K562 (cell line): ENCODE data around the gene PRRC2A. TPM values are rescaled to one million over a fixed set of nuclear protein-coding genes. Genes with fewer than 3 reads are reported as not detected.

ENCODE experiments used
- ATAC-seq: fragments of 200-7000 bp; cut with Tn5 transposase; 3 replicates; pipeline ENCODE4 v1.9.1; 2020; ENCODE audit warnings: moderate library complexity
- BruUV-seq: library from RNA; stranded (reverse); fragments of 400-500 nt; replicated peaks from 2 replicates; lab custom pipeline; 2021; lab: Mats Ljungman, UMichigan
- CTCF ChIA-PET: fragments of 300-600 bp; formaldehyde crosslinking; extraction: SDS; loops from one replicate; lab custom pipeline; 2021; ENCODE audit warnings: low intra/inter-chr PET ratio; lab: Yijun Ruan, JAX
- POLR2A ChIA-PET: fragments of 300-600, 350-650 bp; sonication (Branson Sonifier 250); formaldehyde crosslinking; extraction: SDS; loops from one replicate; lab custom pipeline; 2021; ENCODE audit warnings: antibody characterized with exemption, inconsistent platforms; lab: Yijun Ruan, JAX
- DNase-seq, 4 experiments: peaks; one replicate each; pipeline versions ENCODE4 v3.0.0 to v3.0.0-alpha.2; 2011 to 2018; ENCODE audit warnings: low spot score in 3 of 4, mixed read lengths in 3 of 4; ENCODE audit errors: extremely low read depth in 1 of 4
- FAIRE-seq: peaks from 2 replicates; lab custom pipeline; 2011; peaks lifted over from hg19 to GRCh38; lab: Jason Lieb, UNC
- H2AFZ ChIP-seq: 2 replicates; pipeline ENCODE4 v1.6.0; 2011; ENCODE audit warnings: low read depth, low read length, control low read depth, inconsistent platforms
- H3K27ac ChIP-seq: fragments of 200-600 bp; 3 replicates; pipeline ENCODE4 v1.8.0; 2011; ENCODE audit warnings: low read depth, mild to moderate bottlenecking, control low read depth, inconsistent platforms, low read length, moderate library complexity, mixed read lengths; ENCODE audit errors: extremely low read depth
- H3K27me3 ChIP-seq, 2 experiments: fragments of 300-600 bp in 1 of 2; 2 replicates in 1 of 2; 3 replicates in 1 of 2; pipeline versions ENCODE4 v1.6.0 to v1.8.0; 2011; ENCODE audit warnings: inconsistent platforms in 2 of 2, low read length in 2 of 2, mild to moderate bottlenecking in 1 of 2, mixed read lengths in 1 of 2, moderate library complexity in 1 of 2; ENCODE audit not compliant: control insufficient read depth in 2 of 2, insufficient read depth in 2 of 2
- H3K36me3 ChIP-seq: fragments of 300-600 bp; 3 replicates; pipeline ENCODE4 v1.8.0; 2011; ENCODE audit warnings: mild to moderate bottlenecking, low read length, inconsistent platforms; ENCODE audit not compliant: control insufficient read depth, insufficient read depth
- H3K4me1 ChIP-seq, 2 experiments: fragments of 200-600 bp in 1 of 2; replicated peaks in 1 of 2; 2 replicates in 1 of 2; 3 replicates in 1 of 2; pipeline versions ENCODE4 v1.5.1 to v1.8.0; 2011; ENCODE audit warnings: inconsistent platforms in 2 of 2, low read length in 2 of 2, mild to moderate bottlenecking in 1 of 2, mixed read lengths in 1 of 2, moderate library complexity in 1 of 2; ENCODE audit not compliant: control insufficient read depth in 2 of 2, insufficient read depth in 2 of 2
- H3K4me2 ChIP-seq: 2 replicates; pipeline ENCODE4 v1.6.1; 2011; ENCODE audit warnings: low read length, control low read depth, inconsistent platforms, mixed read lengths; ENCODE audit not compliant: insufficient read depth
- H3K4me3 ChIP-seq: fragments of 200-600 bp; sonication (generic), shearing (Covaris generic); 2 replicates; pipeline ENCODE4 v1.5.1; 2016; ENCODE audit warnings: control low read depth, inconsistent platforms
- H3K79me2 ChIP-seq: fragments of 200-600 bp; 3 replicates; pipeline ENCODE4 v1.8.0; 2011; ENCODE audit warnings: low read length, inconsistent platforms; ENCODE audit not compliant: control insufficient read depth, insufficient read depth
- H3K9ac ChIP-seq, 2 experiments: 2 replicates each; pipeline versions ENCODE4 v1.6.0 to v1.6.1; 2011; ENCODE audit warnings: low read depth in 2 of 2, low read length in 2 of 2, control low read depth in 1 of 2, inconsistent platforms in 1 of 2, mild to moderate bottlenecking in 1 of 2, mixed read lengths in 1 of 2; ENCODE audit not compliant: insufficient read depth in 1 of 2
- H3K9me1 ChIP-seq: one replicate; pipeline ENCODE4 v1.6.0; 2011; ENCODE audit warnings: inconsistent platforms, mild to moderate bottlenecking, low read length, moderate library complexity; ENCODE audit not compliant: control insufficient read depth, insufficient read depth
- H3K9me3 ChIP-seq: replicated peaks from 2 replicates; pipeline ENCODE4 v1.5.1; 2011; ENCODE audit warnings: low read depth, low read length, inconsistent platforms; ENCODE audit not compliant: control insufficient read depth, insufficient read depth
- H4K20me1 ChIP-seq: replicated peaks from 2 replicates; pipeline ENCODE4 v1.6.1; 2011; ENCODE audit warnings: low read length, inconsistent platforms, mixed read lengths; ENCODE audit not compliant: control insufficient read depth, insufficient read depth
- ARID4B ChIP-seq: sonication (generic); formaldehyde crosslinking; IDR thresholded peaks from 2 replicates; pipeline ENCODE4 v1.8.0; 2022; ENCODE audit warnings: mild to moderate bottlenecking, missing genetic modification reagents
- E2F8 ChIP-seq: fragments of 450-650 bp; IDR thresholded peaks from 2 replicates; pipeline ENCODE4 v1.7.1; 2018; ENCODE audit warnings: mild to moderate bottlenecking, low read depth; ENCODE audit not compliant: partially characterized antibody
- MTA3 ChIP-seq: fragments of 450-650 bp; formaldehyde crosslinking; IDR thresholded peaks from 2 replicates; pipeline ENCODE4 v1.6.1; 2017; ENCODE audit warnings: mild to moderate bottlenecking, borderline replicate concordance
- NR2F6 ChIP-seq: fragments of 450-650 bp; formaldehyde crosslinking; IDR thresholded peaks from 2 replicates; pipeline ENCODE4 v1.4.0; 2020; ENCODE audit warnings: mild to moderate bottlenecking
- POLR2A ChIP-seq: fragments of 450-650 bp; conservative IDR thresholded peaks from 2 replicates; pipeline ENCODE4 v1.6.1; 2016
- POLR2AphosphoS5 ChIP-seq: IDR thresholded peaks from 2 replicates; pipeline ENCODE4 v1.6.1; 2011; ENCODE audit warnings: mild to moderate bottlenecking, low read depth, low read length, moderate library complexity; ENCODE audit not compliant: control insufficient read depth, insufficient read depth
- POLR2B ChIP-seq: fragments of 450-650 bp; IDR thresholded peaks from 2 replicates; pipeline ENCODE4 v1.6.1; 2018; ENCODE audit warnings: low read depth; ENCODE audit not compliant: partially characterized antibody
- POLR2G ChIP-seq: fragments of 200-400 bp; formaldehyde crosslinking; IDR thresholded peaks from 2 replicates; pipeline ENCODE4 v1.6.1; 2017; ENCODE audit warnings: low read depth, mild to moderate bottlenecking, antibody characterized with exemption, low read length, moderate library complexity
- PTBP1 ChIP-seq: fragments of 200-400 bp; formaldehyde crosslinking; IDR thresholded peaks from 2 replicates; pipeline ENCODE4 v1.6.1; 2017; ENCODE audit warnings: low read depth, low read length
- RBFOX2 ChIP-seq: fragments of 200-400 bp; formaldehyde crosslinking; IDR thresholded peaks from 2 replicates; pipeline ENCODE4 v1.6.1; 2017; ENCODE audit warnings: low read depth, mild to moderate bottlenecking, low read length, moderate library complexity
- RBM22 ChIP-seq: fragments of 200-400 bp; formaldehyde crosslinking; IDR thresholded peaks from 2 replicates; pipeline ENCODE4 v1.6.1; 2018; ENCODE audit warnings: low read length, low read depth; ENCODE audit not compliant: poor library complexity, severe bottlenecking
- SAFB ChIP-seq: fragments of 200-400 bp; formaldehyde crosslinking; IDR thresholded peaks from 2 replicates; pipeline ENCODE4 v1.6.1; 2017; ENCODE audit warnings: low read depth, low read length, borderline replicate concordance
- SIRT6 ChIP-seq: IDR thresholded peaks from one replicate; pipeline ENCODE4 v1.6.1; 2012; ENCODE audit warnings: low read depth, mild to moderate bottlenecking, control low read depth, inconsistent platforms, low read length, moderate library complexity
- SP1 ChIP-seq: sonication (generic); formaldehyde crosslinking; IDR thresholded peaks from 2 replicates; pipeline ENCODE4 v1.8.1; 2022; ENCODE audit warnings: mild to moderate bottlenecking, missing genetic modification reagents
- SUPT5H ChIP-seq: fragments of 450-650 bp; IDR thresholded peaks from 2 replicates; pipeline ENCODE4 v1.6.1; 2016
- ZC3H4 ChIP-seq: sonication (generic); formaldehyde crosslinking; IDR thresholded peaks from 2 replicates; pipeline ENCODE4 v1.9.0; 2021; ENCODE audit warnings: missing genetic modification reagents, borderline replicate concordance
- WGBS: fragments of 100-300 bp; shearing (Covaris generic); methylation state at CpG from one replicate; pipeline ENCODE4 v1.1.6; 2016; ENCODE audit warnings: low coverage, mixed read lengths; ENCODE audit not compliant: insufficient coverage; ENCODE audit errors: missing lambda C conversion rate; 5-methylcytosine and 5-hydroxymethylcytosine counted together
- in situ Hi-C: fragments of 300-500 bp; cut with MboI; formaldehyde crosslinking; loops from 4 replicates; pipeline ENCODE4 v1.15.0; 2018; ENCODE audit warnings: inconsistent platforms, mixed read lengths
- intact Hi-C: fragments of 100-400 bp; cut with micrococcal nuclease; formaldehyde crosslinking; loops from 2 replicates; pipeline ENCODE4 v1.14.2; 2022
- polyA plus RNA-seq, 8 experiments: library from polyadenylated mRNA; depleted of rRNA in 4 of 8; stranded (reverse) in 5 of 8; unstranded in 3 of 8; fragments of >200 nt; fragmentation: Nextera tagmentation in 2 of 8; fragmentation: Illumina TruSeq in 1 of 8; extraction: Ambion mirVana in 2 of 8; extraction: Trizol in 1 of 8; gene quantifications; 2 replicates each; pipeline versions ENCODE4 v1.2.1 to v1.2.3, GENCODE V29; 2011 to 2014; ENCODE audit warnings: inconsistent platforms in 1 of 8, missing spikeins in 1 of 8
- total RNA-seq, 7 experiments: library from RNA; depleted of rRNA in 6 of 7; stranded (reverse); fragments of >200 nt in 6 of 7; fragmentation: Illumina TruSeq in 2 of 7; extraction: Trizol in 2 of 7; gene quantifications; 2 replicates each; pipeline versions ENCODE4 v1.2.1 to v1.2.3, GENCODE V29; 2011 to 2021; ENCODE audit warnings: low replicate concordance in 1 of 7

PRRC2A gene
- total and polyA plus RNA-seq, 9 of the 15 experiments (the other 6 are each of a cell fraction or from before 2014, with no cell fraction given), result 1.0 to 332 (median 63.0) TPM

GRCh38 chr6:31632279-31632946 is 11.9 kb downstream of the PRRC2A start:
- H3K4me2 ChIP-seq, result no peak overlapping the region
- FAIRE-seq, result no peak
- intact Hi-C loops, result no loop called here
- no peaks in the 10 kb centered on the region for H3K9me3 ChIP-seq
- no peaks in the 10 kb centered on the region for H3K27me3 ChIP-seq
- peaks cover 100% of the 10 kb centered on the region for H3K36me3 ChIP-seq
- no peak for DNase-seq
- peak; percentile 8 for ATAC-seq
- H3K27ac ChIP-seq, result no peak overlapping the region
- ChIA-PET POLR2A (interaction anchor here (0.6 to 14.8 kb wide), 6 partner anchors 7 to 138 kb away, joined by 3 to 274 read pairs (median 6); partner anchors contain the start of genes BAG6 and PRRC2A), CTCF (no interaction called here)
- no peak overlapping the region for H2AFZ ChIP-seq
- peaks cover 0 to 30% of the 10 kb centered on the region in 2 experiments; a peak in 3 of 5 replicates for H3K4me1 ChIP-seq
- 94% methylated on average over 26 of the region's 26 CpGs for WGBS
- in situ Hi-C loops, result no loop called here
- H3K4me3 ChIP-seq, result no peak overlapping the region
- no peaks in the 10 kb centered on the region for H3K9me1 ChIP-seq
- peak overlapping the region in 1 of 2 experiments; percentile 79; a peak in 2 of 4 replicates for H3K9ac ChIP-seq
- BruUV-seq, result no TSS peak
- peaks cover 28% of the 10 kb centered on the region for H4K20me1 ChIP-seq
- H3K79me2 ChIP-seq, result peaks cover 14% of the 10 kb centered on the region; the same call in 1 of the 3 replicates
- peak; percentile 78; the same call in 1 of the 2 replicates for TF ChIP-seq MTA3
- 0 out of 2 replicates have a peak, but pooled peaks have one; percentile 32 for TF ChIP-seq ARID4B (CRISPR knock-in tag)
- peak; percentile 76 for TF ChIP-seq RBFOX2
- no peak for TF ChIP-seq ZC3H4
- TF ChIP-seq POLR2A, result peak; percentile 70
- peak; percentile 73 for TF ChIP-seq POLR2B
- no peak for TF ChIP-seq PTBP1
- TF ChIP-seq POLR2AphosphoS5, result peak; percentile 17
- TF ChIP-seq RBM22, result peak; percentile 88
- TF ChIP-seq SIRT6, result peak; percentile 73
- peak; percentile 32 for TF ChIP-seq E2F8
- 0 out of 2 replicates have a peak, but pooled peaks have one; percentile 69 for TF ChIP-seq NR2F6 (CRISPR knock-in tag)
- peak; percentile 85 for TF ChIP-seq POLR2G
- peak; percentile 72 for TF ChIP-seq SUPT5H
- no peak for TF ChIP-seq SAFB
- no peak for TF ChIP-seq SP1
